G401 (cell line): ENCODE data around the gene CCDC88C. TPM values are rescaled to one million over a fixed set of nuclear protein-coding genes. Genes with fewer than 3 reads are reported as not detected.

ENCODE experiments used
- DNase-seq: peaks from one replicate; pipeline ENCODE4 v3.0.0-alpha.2; 2015; ENCODE audit warnings: low spot score
- in situ Hi-C: cut with HindIII; loops from 2 replicates; pipeline ENCODE4 v1.10.0; 2016; ENCODE audit warnings: low sequenced_read_pairs, mixed read lengths
- total RNA-seq: library from RNA; depleted of rRNA; stranded (reverse); fragments of >200 nt; shearing (Covaris generic); gene quantifications from 2 replicates; pipeline ENCODE4 v1.2.3, GENCODE V29; 2014

CCDC88C gene
- total RNA-seq, 1 experiment from 2014 or later, result 16.9 TPM

- DNase-seq, result no peak
- in situ Hi-C loops, result loop anchor here (10.0 kb wide), 1 partner anchor 74 kb away; no protein-coding TSS in a partner anchor
These were observed 128.7 kb downstream of the CCDC88C start for GRCh38 chr14:91288876-91289275.

- in situ Hi-C loops, result loop anchor here (10.0 kb wide), 1 partner anchor 72 kb away; no protein-coding TSS in a partner anchor
- peak; percentile 87 for DNase-seq
These were observed 131.1 kb downstream of the CCDC88C start for GRCh38 chr14:91286530-91286937.

DNA sequence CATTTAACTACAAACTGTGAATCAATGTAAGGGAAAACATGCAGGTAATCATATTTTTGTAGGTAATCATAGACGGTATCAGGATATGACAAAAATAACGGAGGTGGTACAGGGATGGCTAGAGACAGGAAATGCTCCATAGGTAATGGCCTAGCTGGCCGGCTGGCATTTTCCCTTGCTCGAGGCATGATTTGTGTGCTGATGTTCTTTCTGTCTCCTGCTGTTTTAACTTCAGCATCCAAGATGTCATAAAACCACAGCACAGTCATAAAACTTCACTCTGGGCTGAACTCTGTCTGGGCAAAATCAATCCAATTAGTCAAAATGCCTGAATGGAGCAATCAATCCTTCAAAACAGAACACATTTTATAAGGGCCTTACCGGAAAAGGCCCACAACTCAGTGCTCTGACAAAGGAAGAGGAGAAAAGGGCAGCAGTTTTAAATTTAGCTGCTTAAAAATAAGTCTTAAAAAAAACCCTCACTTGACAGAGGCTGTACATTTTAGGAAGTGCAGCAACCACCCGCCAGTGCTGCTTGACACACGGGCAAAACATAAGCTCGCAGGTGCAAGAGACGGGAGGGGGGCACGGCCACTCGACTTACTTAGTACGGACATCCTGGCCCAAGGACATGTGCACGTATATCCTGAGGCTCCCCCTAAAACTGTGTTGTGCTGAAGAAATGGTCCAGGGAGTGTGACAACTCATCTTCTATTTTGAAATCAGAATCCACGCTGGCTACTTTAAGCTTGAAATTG is 132.7 kb downstream of the CCDC88C start:
- no peak for DNase-seq
- in situ Hi-C loops, result loop anchor here (10.0 kb wide), 1 partner anchor 70 kb away; no protein-coding TSS in a partner anchor

- in situ Hi-C loops, result loop anchor here (10.0 kb wide), 1 partner anchor 69 kb away; no protein-coding TSS in a partner anchor
- no peak for DNase-seq
These were observed 133.4 kb downstream of the CCDC88C start for GRCh38 chr14:91284146-91284790.

- in situ Hi-C loops, result loop anchor here (10.0 kb wide), 1 partner anchor 69 kb away; no protein-coding TSS in a partner anchor
- no peak for DNase-seq
These were observed 134.0 kb downstream of the CCDC88C start for GRCh38 chr14:91283666-91284065.

- no peak for DNase-seq
- in situ Hi-C loops, result loop anchor here (10.0 kb wide), 1 partner anchor 68 kb away; no protein-coding TSS in a partner anchor
These were observed 134.5 kb downstream of the CCDC88C start for GRCh38 chr14:91282954-91283645.

- in situ Hi-C loops, result loop anchor here (10.0 kb wide), 1 partner anchor 67 kb away; no protein-coding TSS in a partner anchor
- DNase-seq, result no peak
These were observed 136.3 kb downstream of the CCDC88C start for GRCh38 chr14:91281346-91281745.

DNA sequence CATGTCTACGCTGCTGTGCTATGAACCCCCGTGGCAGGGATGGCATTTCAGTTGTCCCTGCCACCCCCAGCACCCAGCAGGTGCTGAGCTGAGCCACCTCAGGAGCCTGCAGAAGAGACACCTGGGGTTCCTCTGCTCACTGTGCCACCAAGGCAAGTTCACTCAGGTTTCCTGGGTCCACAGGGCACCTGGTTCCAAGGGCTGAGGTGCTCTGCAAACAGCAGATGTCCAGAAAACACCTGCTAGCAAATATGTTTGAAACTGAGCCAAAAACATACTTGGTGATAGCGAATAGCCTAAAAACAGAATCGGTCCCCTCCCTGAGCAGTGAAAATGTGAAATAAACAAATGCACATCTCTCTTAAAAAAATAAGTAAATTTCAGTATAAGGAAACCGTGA is 137.5 kb downstream of the CCDC88C start:
- in situ Hi-C loops, result loop anchor here (10.0 kb wide), 1 partner anchor 65 kb away; no protein-coding TSS in a partner anchor
- no peak for DNase-seq

GRCh38 chr14:91279354-91279753 is 138.3 kb downstream of the CCDC88C start:
- in situ Hi-C loops, result no loop called here
- no peak for DNase-seq

DNA sequence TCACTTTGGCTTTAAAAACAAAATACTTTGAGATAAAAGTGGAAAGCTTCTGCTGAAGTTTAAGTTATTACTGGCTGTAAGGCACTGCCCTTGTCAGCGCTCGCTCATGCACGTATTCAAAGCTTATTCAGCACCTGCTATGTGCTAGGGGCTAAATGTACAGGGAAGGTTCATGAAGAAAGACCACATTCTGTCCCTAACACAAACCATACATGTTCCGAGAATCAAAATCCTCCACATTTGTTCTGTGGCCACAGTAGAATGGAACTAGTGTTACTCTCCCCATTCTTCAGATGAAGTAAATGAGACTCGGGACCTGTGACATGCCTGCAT is 139.3 kb downstream of the CCDC88C start:
- DNase-seq, result no peak
- in situ Hi-C loops, result no loop called here

- DNase-seq, result peak; percentile 65
- in situ Hi-C loops, result no loop called here
These were observed 139.9 kb downstream of the CCDC88C start for GRCh38 chr14:91277546-91278382.

DNA sequence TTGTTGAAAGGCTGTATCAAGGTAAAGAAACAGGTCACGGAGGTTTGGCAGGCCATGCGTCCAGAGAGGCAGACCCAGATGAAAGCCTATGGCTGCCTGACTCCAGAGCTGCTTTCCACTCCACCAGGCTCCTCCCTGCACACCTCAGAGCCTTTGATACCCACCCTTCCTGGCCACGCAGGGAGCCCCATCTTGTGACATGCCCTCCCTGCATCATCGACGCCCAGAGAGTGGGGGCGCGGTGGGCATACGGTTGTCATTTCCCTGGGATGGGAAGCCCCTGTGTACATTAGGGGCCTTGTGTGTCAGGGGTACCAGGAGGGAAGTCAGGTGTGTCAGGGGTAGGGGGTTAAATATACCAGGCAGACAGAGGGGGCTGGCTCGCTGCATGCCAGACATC is 142.8 kb downstream of the CCDC88C start:
- in situ Hi-C loops, result no loop called here

DNA sequence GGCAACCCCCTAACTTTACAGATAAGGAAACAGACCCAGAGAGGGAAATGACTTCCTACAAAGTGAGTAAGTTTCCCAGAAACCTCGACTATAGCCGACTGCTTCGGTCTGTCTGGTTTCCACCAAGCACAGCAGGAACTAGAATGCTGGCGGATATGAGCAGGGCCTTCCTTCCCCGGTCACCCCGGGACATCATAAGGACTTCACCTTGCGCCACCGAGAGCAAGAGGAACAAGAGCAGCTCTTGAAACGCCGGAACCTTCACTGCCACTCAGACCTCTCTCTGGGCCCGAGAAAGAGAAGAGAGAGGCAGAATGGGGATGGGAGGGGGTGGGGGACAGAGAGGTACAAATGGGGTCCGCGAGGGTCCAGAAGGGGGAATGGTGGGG is 143.7 kb downstream of the CCDC88C start:
- in situ Hi-C loops, result no loop called here
- DNase-seq, result no peak

More for the DNA sequence above, 142.8 kb downstream of the CCDC88C start:
- DNase-seq, result no peak

GRCh38 chr14:91273273-91273884 is 144.2 kb downstream of the CCDC88C start:
- in situ Hi-C loops, result no loop called here
- DNase-seq, result no peak

DNA sequence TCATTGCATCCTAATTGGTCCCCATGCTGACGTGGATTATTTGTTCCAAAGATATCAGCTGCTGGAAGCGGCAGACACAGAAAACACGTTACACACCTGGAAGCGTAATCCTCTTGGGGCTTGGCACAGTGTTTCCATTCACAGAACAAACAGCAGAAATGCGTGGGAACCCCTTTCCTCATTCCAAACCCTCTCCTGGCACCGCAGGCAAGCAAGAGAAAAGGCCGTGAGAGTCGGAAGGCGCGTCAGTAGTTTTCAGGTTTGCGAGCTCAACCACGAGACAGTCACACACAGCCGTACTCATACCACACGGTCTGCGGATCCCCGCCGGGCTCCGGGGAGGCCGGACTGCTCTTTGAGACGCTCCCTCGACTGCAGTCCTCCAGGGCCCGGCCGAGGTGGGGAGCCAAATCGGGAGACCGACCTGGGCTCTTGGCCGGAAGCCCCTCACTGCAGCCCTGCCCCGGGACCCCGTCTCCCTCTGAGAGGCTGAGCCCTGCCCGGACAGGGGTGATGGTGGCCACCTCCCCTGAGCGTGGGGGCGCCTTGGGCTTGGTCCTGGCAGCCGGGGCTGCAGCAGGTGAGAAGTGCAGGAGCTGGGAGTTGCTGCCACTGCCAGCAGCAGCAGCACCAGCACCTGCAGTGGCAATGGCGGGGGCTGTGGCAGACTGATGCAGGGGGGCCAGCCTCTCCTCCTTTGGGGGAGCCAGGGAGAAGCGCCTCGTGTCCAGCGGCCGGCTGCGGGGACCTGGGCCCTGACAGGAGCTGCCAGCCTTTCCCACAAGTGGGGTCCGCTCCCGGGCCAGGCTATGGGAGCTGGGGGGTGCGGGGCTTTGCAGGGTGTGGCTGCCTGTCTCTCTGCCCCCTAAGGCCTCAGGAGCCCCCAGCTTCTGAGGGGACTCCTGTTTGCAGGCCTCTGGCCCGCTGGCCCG is 145.0 kb downstream of the CCDC88C start:
- DNase-seq, result no peak
- in situ Hi-C loops, result no loop called here

GRCh38 chr14:91271639-91272038 is 146.0 kb downstream of the CCDC88C start:
- DNase-seq, result no peak
- in situ Hi-C loops, result no loop called here

GRCh38 chr14:91270619-91271018 is 147.0 kb downstream of the CCDC88C start:
- no peak for DNase-seq
- in situ Hi-C loops, result no loop called here

- in situ Hi-C loops, result no loop called here
- no peak for DNase-seq
These were observed 147.4 kb downstream of the CCDC88C start for GRCh38 chr14:91270188-91270587.
